H4 (cell line): ENCODE results near the gene CFAP58. TPM values are rescaled to one million over a fixed set of nuclear protein-coding genes. Genes with fewer than 3 reads are reported as not detected.

Experiments used
- DNase-seq: peaks from one replicate; pipeline ENCODE4 v3.0.0-alpha.2; 2015; ENCODE audit warnings: low spot score
- total RNA-seq: library from RNA; depleted of rRNA; stranded (reverse); fragments of >200 nt; shearing (Covaris generic); gene quantifications from 2 replicates; pipeline ENCODE4 v1.2.3, GENCODE V29; 2014; rRNA removed

Gene CFAP58, protein sequence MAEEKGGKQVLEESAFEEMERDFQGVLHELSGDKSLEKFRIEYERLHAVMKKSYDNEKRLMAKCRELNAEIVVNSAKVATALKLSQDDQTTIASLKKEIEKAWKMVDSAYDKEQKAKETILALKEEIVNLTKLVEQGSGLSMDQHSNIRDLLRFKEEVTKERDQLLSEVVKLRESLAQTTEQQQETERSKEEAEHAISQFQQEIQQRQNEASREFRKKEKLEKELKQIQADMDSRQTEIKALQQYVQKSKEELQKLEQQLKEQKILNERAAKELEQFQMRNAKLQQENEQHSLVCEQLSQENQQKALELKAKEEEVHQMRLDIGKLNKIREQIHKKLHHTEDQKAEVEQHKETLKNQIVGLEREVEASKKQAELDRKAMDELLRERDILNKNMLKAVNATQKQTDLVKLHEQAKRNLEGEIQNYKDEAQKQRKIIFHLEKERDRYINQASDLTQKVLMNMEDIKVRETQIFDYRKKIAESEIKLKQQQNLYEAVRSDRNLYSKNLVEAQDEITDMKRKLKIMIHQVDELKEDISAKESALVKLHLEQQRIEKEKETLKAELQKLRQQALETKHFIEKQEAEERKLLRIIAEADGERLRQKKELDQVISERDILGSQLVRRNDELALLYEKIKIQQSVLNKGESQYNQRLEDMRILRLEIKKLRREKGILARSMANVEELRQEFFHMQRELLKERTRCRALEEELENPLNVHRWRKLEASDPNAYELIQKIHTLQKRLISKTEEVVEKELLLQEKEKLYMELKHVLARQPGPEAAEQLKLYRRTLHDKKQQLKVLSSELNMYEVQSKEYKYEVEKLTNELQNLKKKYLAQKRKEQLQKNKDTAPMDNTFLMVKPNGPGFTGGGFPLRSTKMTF
- 0.08 and 0.12 TPM in 2 replicates for total RNA-seq

- DNase-seq, result peak; percentile 74
These were observed at the start of gene CFAP58 for GRCh38 chr10:104353325-104354048. CFAP58 (plus strand) TSS chr10:104353833; CDS start chr10:104353898, 65 bp downstream.

- DNase-seq, result no peak
These were observed 49.3 kb upstream of the CFAP58 start for GRCh38 chr10:104304356-104304745.

GRCh38 chr10:104304927-104305326, 48.7 kb upstream of the CFAP58 start:
- no peak for DNase-seq

DNA sequence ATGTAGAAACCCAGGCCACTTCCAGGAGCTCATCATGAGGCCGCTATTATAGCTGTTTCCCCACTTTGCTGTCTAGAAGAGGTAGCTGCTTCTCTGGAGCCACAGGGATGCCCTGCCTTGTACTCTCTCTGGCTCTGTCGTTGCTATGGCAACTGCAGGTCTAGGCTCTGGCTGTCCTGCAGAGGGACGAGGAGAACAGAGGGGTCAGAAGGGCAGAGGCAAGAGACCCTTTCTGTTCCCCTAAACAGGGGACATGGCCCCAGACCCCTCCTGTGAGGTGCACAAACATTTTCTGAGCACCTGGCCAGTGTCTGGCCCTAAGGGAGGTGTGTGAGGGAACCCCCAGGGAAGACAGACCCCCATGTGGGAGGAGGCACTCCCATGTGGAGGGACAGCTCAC, 46.7 kb upstream of the CFAP58 start:
- DNase-seq, result no peak

- no peak for DNase-seq
These were observed 45.8 kb upstream of the CFAP58 start for GRCh38 chr10:104307576-104308438.

GRCh38 chr10:104308439-104308903, 45.2 kb upstream of the CFAP58 start:
- DNase-seq, result no peak

DNA sequence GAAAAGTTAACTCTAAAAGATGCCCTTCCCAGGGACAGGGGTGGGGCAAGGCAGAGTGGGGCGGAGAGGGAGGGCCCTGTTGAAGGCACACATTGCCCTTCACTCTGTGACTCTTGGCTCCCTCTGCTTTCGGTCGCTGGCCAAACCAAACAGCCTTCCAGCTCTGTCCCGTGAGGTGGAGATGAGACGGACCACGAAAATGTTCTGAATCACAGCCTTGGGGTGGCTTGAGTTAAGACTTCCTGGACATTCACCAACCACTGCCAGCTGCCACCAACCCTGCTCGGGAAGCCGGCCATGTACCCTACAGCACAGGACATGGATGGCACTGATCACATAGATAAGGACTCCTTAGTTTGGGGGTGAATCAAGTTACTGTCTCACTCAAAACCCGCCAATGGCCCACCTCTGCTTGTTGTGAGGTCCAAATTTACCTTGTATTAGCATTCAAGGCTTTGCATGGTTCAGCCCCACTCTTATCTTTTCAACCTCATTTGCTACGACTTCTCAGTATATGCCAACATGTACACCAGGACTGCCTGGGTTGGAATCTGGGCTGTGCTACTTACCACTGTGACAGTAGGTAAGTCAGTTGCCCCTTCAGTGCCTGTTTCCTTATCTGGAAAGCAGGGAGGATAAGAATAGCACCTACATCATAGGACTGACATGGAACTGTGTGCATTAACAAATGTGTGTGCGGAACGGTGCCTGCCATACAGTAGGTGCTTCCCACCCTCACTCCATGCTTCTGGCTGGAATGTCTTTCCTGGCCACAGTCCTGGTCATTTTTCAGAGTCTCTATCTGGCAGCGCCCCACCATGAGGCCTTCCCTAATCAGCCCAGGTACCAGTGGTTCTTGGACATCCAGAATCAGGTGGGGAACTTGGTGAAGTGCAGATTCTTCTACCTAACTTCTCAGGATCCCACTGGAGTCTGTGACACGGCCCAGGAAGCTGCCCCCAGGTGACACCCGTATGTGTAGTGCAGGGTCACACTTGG, 43.4 kb upstream of the CFAP58 start:
- DNase-seq, result peak; percentile 44

- DNase-seq, result no peak
These were observed 42.4 kb upstream of the CFAP58 start for GRCh38 chr10:104311184-104311720.

DNA sequence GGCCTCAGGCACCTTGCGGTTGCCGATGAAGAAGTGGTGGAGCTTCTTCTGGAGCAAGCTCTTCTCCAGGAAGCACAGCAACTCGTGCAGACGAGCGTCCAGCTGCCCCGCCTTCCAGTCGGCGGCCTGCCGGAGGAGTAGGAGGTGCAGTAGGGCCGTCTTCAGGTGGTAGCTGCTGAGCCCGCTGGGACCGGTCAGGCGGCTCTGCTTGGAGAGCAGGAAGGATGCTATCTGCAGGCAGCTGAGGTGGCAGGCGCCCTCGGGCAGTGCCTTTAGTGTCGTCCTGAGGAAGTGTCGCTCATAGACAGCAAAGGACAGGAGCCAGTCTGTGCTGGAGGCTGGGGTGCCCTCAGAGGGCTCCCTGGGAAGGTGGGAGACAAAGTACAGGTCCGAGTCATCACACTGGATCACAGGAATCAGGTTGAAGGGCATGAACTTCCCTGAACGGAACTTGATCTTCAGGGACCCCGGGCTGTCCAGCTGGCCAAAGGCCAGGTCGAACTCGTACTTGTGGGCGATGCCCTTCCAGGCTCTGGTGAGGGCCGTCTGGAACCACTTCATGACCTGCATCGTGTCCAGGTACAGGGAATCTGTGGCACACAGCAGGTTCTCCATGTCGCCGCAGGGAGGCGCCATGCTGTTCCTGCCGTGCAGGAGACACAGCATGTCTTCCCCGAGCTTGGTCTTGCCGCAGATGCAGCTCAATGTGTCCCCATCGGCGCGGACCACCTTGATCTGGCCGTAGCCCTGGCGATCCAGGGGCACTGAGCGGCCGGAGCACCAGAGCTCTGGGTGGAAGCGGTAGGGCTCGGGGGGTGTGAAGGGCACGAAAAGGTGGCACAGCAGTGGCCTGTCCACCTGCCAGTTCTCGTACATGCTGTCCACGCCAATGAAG, 38.8 kb upstream of the CFAP58 start:
- DNase-seq, result no peak

GRCh38 chr10:104315486-104315921, 38.1 kb upstream of the CFAP58 start:
- no peak for DNase-seq

- no peak for DNase-seq
These were observed 37.1 kb upstream of the CFAP58 start for GRCh38 chr10:104316321-104317099.

GRCh38 chr10:104317269-104317710, 36.3 kb upstream of the CFAP58 start:
- no peak for DNase-seq

- no peak for DNase-seq
These were observed 35.8 kb upstream of the CFAP58 start for GRCh38 chr10:104317726-104318299.

DNA sequence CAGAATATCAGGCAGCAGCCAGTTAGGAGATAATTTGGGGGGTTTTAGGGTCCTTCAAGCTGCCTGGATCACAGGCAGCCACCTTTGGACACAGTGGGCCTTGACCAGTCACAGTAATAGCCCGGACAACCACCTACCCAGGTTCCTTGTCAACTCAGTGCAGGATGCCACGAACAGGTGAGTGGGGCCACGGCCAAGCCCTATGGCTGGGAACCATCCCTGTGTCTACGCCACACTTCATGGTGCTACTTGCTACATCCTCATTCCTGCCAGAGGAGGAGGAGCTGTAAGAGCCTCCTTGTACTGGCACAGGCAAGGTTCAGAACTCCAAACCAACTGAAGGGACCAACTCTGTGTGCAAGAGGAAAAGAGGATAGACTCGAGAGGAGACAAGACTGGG, 35.3 kb upstream of the CFAP58 start:
- no peak for DNase-seq

DNA sequence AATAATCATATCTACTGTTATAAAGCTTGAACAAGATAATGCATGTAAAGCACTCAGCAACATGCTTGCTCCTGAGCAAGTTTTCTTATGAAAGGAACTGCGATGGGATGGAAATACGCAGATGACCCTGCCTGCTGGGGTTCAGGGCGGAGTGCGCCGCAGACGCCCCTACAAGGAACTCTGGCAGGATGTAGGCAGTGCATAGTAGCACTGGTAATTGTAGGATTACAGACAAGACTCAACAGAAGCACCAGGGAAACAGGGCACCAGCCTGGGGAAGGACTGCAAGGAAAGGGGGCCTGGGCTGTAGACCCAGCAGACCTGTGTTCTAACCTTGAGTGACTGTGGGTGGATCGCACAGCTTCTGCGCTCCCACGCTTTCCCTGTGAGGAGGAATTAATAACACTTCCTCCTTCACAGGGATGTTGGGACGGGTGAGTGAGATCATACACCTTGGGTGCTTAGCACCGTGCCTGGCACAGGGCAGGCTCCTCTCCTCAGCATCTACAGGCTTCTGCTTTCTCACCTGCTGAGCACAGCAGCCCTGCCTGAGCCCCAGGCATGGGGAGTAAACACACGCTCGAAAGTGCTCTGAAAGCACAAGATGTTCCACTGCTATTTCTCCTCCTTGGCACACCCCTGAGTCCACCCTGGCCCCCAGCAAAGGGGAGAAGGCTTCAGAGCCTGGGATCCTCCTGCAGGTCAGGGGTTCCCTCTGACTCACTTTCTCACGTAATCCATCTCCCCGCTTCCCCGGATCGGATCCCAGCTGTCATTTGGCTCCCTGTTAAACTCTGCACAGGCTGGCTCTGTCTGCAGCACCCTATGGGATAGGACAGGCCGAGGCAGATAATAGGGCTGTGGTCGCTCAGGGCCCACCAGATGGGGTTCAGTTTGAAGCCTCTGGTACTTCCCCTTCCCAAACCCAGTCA, 34.6 kb upstream of the CFAP58 start:
- no peak for DNase-seq

- DNase-seq, result no peak
These were observed 32.4 kb upstream of the CFAP58 start for GRCh38 chr10:104321226-104321625.
